ENCODE results near the gene RBCK1.
"Not testable (repeated sequence)": the region's sequence is repeated elsewhere in the genome, so short reads cannot be mapped to it uniquely, and the experiment has no call there.

The RBCK1 gene

GRCh38 chr20:376089-376488 lies 32.0 kb upstream of the RBCK1 start:
- no peak for DNase-seq

- DNase-seq = no peak
These were observed 31.3 kb upstream of the RBCK1 start for GRCh38 chr20:376750-377149.

GRCh38 chr20:377578-377977 lies 30.5 kb upstream of the RBCK1 start:
- not testable (repeated sequence) for DNase-seq

- DNase-seq = no peak
These were observed 29.1 kb upstream of the RBCK1 start for GRCh38 chr20:378961-379336.

GRCh38 chr20:380763-381580 lies 27.1 kb upstream of the RBCK1 start:
- DNase-seq = peak; percentile 39 to 41

GRCh38 chr20:381581-382290 lies 26.4 kb upstream of the RBCK1 start:
- DNase-seq = peak; percentile 61 to 66

GRCh38 chr20:382291-383115 lies 25.6 kb upstream of the RBCK1 start:
- no peak for DNase-seq

- no peak for DNase-seq
These were observed 24.2 kb upstream of the RBCK1 start for GRCh38 chr20:383889-384288.

- DNase-seq = no peak
These were observed 23.4 kb upstream of the RBCK1 start for GRCh38 chr20:384723-385122.

- no peak for DNase-seq
These were observed 22.7 kb upstream of the RBCK1 start for GRCh38 chr20:385448-385847.

- not testable (repeated sequence) for DNase-seq
These were observed 21.5 kb upstream of the RBCK1 start for GRCh38 chr20:386634-387033.

GRCh38 chr20:387520-387919 lies 20.6 kb upstream of the RBCK1 start:
- no peak for DNase-seq

- no peak for DNase-seq
These were observed 19.8 kb upstream of the RBCK1 start for GRCh38 chr20:388034-388994.

- DNase-seq = no peak
These were observed 18.9 kb upstream of the RBCK1 start for GRCh38 chr20:389220-389619.

- DNase-seq = no peak
These were observed 16.9 kb upstream of the RBCK1 start for GRCh38 chr20:391041-391711.

- DNase-seq = not testable (repeated sequence)
These were observed 14.8 kb upstream of the RBCK1 start for GRCh38 chr20:393296-393695.

GRCh38 chr20:396252-396618 lies 11.9 kb upstream of the RBCK1 start:
- no peak for DNase-seq

GRCh38 chr20:396619-397431 lies 11.3 kb upstream of the RBCK1 start:
- DNase-seq = no peak

GRCh38 chr20:397432-398237 lies 10.5 kb upstream of the RBCK1 start:
- DNase-seq = no peak

GRCh38 chr20:399182-399707 lies 8.9 kb upstream of the RBCK1 start:
- DNase-seq = no peak

All from activated CD4-positive, alpha-beta T cell treated with anti-CD3 and anti-CD28 coated beads, Interleukin-2, amount 50 U/mL, for 4 hours (primary cell).